HG03060 (cell line): ENCODE results near the gene APP.

ENCODE experiments used
- ATAC-seq: cut with Tn5 transposase; IDR thresholded peaks from one replicate; pipeline ENCODE4 v1.9.1; 2021; ENCODE audit warnings: low read depth, moderate number of reproducible peaks; ENCODE audit not compliant: unreplicated experiment

APP gene

GRCh38 chr21:25960402-25960801, 210.2 kb downstream of the APP start:
- no peak for ATAC-seq

GRCh38 chr21:25959799-25960198, 210.8 kb downstream of the APP start:
- ATAC-seq = no peak

GRCh38 chr21:25956993-25957714, 213.4 kb downstream of the APP start:
- no peak for ATAC-seq

- ATAC-seq = no peak
Observed at GRCh38 chr21:25955646-25956045, 214.9 kb downstream of the APP start.

GRCh38 chr21:25953659-25954058, 216.9 kb downstream of the APP start:
- no peak for ATAC-seq

GRCh38 chr21:25953196-25953595, 217.4 kb downstream of the APP start:
- ATAC-seq = no peak

- no peak for ATAC-seq
Observed at GRCh38 chr21:25952306-25952705, 218.3 kb downstream of the APP start.

GRCh38 chr21:25949701-25950100, 220.9 kb downstream of the APP start:
- ATAC-seq = no peak

- ATAC-seq = no peak
Observed at GRCh38 chr21:25944672-25945213, 225.8 kb downstream of the APP start.

- no peak for ATAC-seq
Observed at GRCh38 chr21:25944082-25944481, 226.5 kb downstream of the APP start.

- ATAC-seq = no peak
Observed at GRCh38 chr21:25942135-25942534, 228.4 kb downstream of the APP start.

- ATAC-seq = no peak
Observed at GRCh38 chr21:25939396-25939761, 231.2 kb downstream of the APP start.

- no peak for ATAC-seq
Observed at GRCh38 chr21:25938658-25939395, 231.7 kb downstream of the APP start.

- ATAC-seq = no peak
Observed at GRCh38 chr21:25936776-25937175, 233.8 kb downstream of the APP start.

GRCh38 chr21:25934771-25935224, 235.8 kb downstream of the APP start:
- no peak for ATAC-seq

- no peak for ATAC-seq
Observed at GRCh38 chr21:25934130-25934529, 236.4 kb downstream of the APP start.

- ATAC-seq = no peak
Observed at GRCh38 chr21:25931765-25932164, 238.8 kb downstream of the APP start.

GRCh38 chr21:25929856-25930520, 240.6 kb downstream of the APP start:
- ATAC-seq = no peak

GRCh38 chr21:25927195-25927880, 243.2 kb downstream of the APP start:
- ATAC-seq = no peak

- ATAC-seq = no peak
Observed at GRCh38 chr21:25925936-25926335, 244.6 kb downstream of the APP start.
